Liver (tissue), 9 donors: Measurements from ENCODE around the gene DDX1. TPM values are rescaled to one million over a fixed set of nuclear protein-coding genes. Genes with fewer than 3 reads are reported as not detected.

Source experiments
- DNase-seq: peaks from one replicate; pipeline ENCODE4 v3.0.0-alpha.2; 2017; ENCODE audit warnings: low spot score
- H3K27ac ChIP-seq, 2 donors: one replicate each; pipeline ENCODE4 v1.7.0; 2013; ENCODE audit warnings: inconsistent platforms in 2 of 2, low read length in 2 of 2, control low read depth in 1 of 2, low read depth in 1 of 2, mild to moderate bottlenecking in 1 of 2
- H3K27me3 ChIP-seq, 4 donors: one replicate each; pipeline versions ENCODE4 v1.6.1 to v1.7.0; 2013; ENCODE audit warnings: low read length in 3 of 4, inconsistent platforms in 1 of 4, mild to moderate bottlenecking in 1 of 4, moderate library complexity in 1 of 4; ENCODE audit not compliant: control insufficient read depth in 4 of 4, insufficient read depth in 4 of 4
- H3K36me3 ChIP-seq, 4 donors: one replicate each; pipeline versions ENCODE4 v1.6.1 to v1.7.0; 2013; ENCODE audit warnings: low read length in 3 of 4, mild to moderate bottlenecking in 3 of 4, low read depth in 1 of 4, moderate library complexity in 1 of 4; ENCODE audit not compliant: control insufficient read depth in 4 of 4, insufficient read depth in 3 of 4
- H3K4me1 ChIP-seq, 4 donors: one replicate each; pipeline versions ENCODE4 v1.6.1 to v1.7.0; 2013; ENCODE audit warnings: low read length in 3 of 4, mild to moderate bottlenecking in 3 of 4, moderate library complexity in 1 of 4; ENCODE audit not compliant: control insufficient read depth in 4 of 4, insufficient read depth in 4 of 4
- H3K4me3 ChIP-seq, 3 donors: one replicate each; pipeline versions ENCODE4 v1.6.1 to v1.7.0; 2013; ENCODE audit warnings: low read length in 3 of 3, control low read depth in 1 of 3, low read depth in 1 of 3, mild to moderate bottlenecking in 1 of 3
- H3K9ac ChIP-seq, 2 donors: one replicate each; pipeline ENCODE4 v1.7.0; 2013; ENCODE audit warnings: low read length in 2 of 2, mild to moderate bottlenecking in 2 of 2, moderate library complexity in 2 of 2, control low read depth in 1 of 2, low read depth in 1 of 2
- H3K9me3 ChIP-seq, 4 donors: one replicate each; pipeline versions ENCODE4 v1.6.1 to v1.7.0; 2013; ENCODE audit warnings: low read length in 3 of 4; ENCODE audit not compliant: control insufficient read depth in 4 of 4
- CTCF ChIP-seq: fragments of 150-350 bp; IDR thresholded peaks from 2 replicates; pipeline ENCODE4 v1.5.1; 2017; ENCODE audit warnings: improper control_type of control experiment, low read depth, low read length; ENCODE audit not compliant: missing input control
- EGR1 ChIP-seq, 2 donors: IDR thresholded peaks; 2 replicates each; pipeline ENCODE4 v1.6.1; 2016 to 2018; ENCODE audit warnings: antibody characterized with exemption in 2 of 2, low read depth in 2 of 2
- FOXA1 ChIP-seq: IDR thresholded peaks from 2 replicates; pipeline ENCODE4 v1.6.1; 2016; ENCODE audit warnings: antibody characterized with exemption
- FOXA2 ChIP-seq: IDR thresholded peaks from 2 replicates; pipeline ENCODE4 v1.6.1; 2016; ENCODE audit warnings: antibody characterized with exemption
- GABPA ChIP-seq, 2 donors: IDR thresholded peaks in 1 of 2; conservative IDR thresholded peaks in 1 of 2; 2 replicates each; pipeline ENCODE4 v1.6.1; 2016; ENCODE audit warnings: antibody characterized with exemption in 2 of 2, mild to moderate bottlenecking in 1 of 2, moderate library complexity in 1 of 2
- HNF4A ChIP-seq, 2 donors: conservative IDR thresholded peaks; 2 replicates each; pipeline ENCODE4 v1.6.1; 2016; ENCODE audit warnings: antibody characterized with exemption in 2 of 2, mild to moderate bottlenecking in 2 of 2
- HNF4G ChIP-seq: IDR thresholded peaks from 2 replicates; pipeline ENCODE4 v1.6.1; 2016; ENCODE audit warnings: antibody characterized with exemption
- JUND ChIP-seq, 2 donors: IDR thresholded peaks; 2 replicates each; pipeline ENCODE4 v1.6.1; 2016; ENCODE audit warnings: antibody characterized with exemption in 2 of 2
- MAX ChIP-seq: IDR thresholded peaks from 2 replicates; pipeline ENCODE4 v1.6.1; 2016; ENCODE audit warnings: antibody characterized with exemption
- NR2F2 ChIP-seq: IDR thresholded peaks from 2 replicates; pipeline ENCODE4 v1.6.1; 2016; ENCODE audit warnings: antibody characterized with exemption
- RAD21 ChIP-seq, 2 donors: IDR thresholded peaks; 2 replicates each; pipeline ENCODE4 v1.6.1; 2016; ENCODE audit warnings: antibody characterized with exemption in 2 of 2, mild to moderate bottlenecking in 2 of 2
- REST ChIP-seq: IDR thresholded peaks from 2 replicates; pipeline ENCODE4 v1.6.1; 2016; ENCODE audit warnings: antibody characterized with exemption, mild to moderate bottlenecking
- RXRA ChIP-seq, 2 donors: IDR thresholded peaks; 2 replicates each; pipeline ENCODE4 v1.6.1; 2017 to 2018; ENCODE audit warnings: antibody characterized with exemption in 2 of 2, mild to moderate bottlenecking in 1 of 2
- SP1 ChIP-seq: IDR thresholded peaks from 2 replicates; pipeline ENCODE4 v1.6.1; 2018; ENCODE audit warnings: antibody characterized with exemption, mild to moderate bottlenecking
- TAF1 ChIP-seq: conservative IDR thresholded peaks from 2 replicates; pipeline ENCODE4 v1.6.1; 2016; ENCODE audit warnings: antibody characterized with exemption, mild to moderate bottlenecking
- YY1 ChIP-seq: IDR thresholded peaks from 2 replicates; pipeline ENCODE4 v1.6.1; 2016; ENCODE audit warnings: antibody characterized with exemption, mild to moderate bottlenecking
- WGBS: extraction: QIAGEN DNeasy Blood & Tissue Kit; methylation state at CpG from one replicate; pipeline ENCODE4 v1.1.7; 2013; 5-methylcytosine and 5-hydroxymethylcytosine counted together
- polyA plus RNA-seq, 2 donors: library from polyadenylated mRNA; stranded (reverse) in 1 of 2; unstranded in 1 of 2; fragments of 200-250 nt in 1 of 2; fragments of >200 nt in 1 of 2; fragmentation: Nextera tagmentation in 1 of 2; extraction: Ambion mirVana in 1 of 2; gene quantifications; one replicate each; pipeline versions ENCODE4 v1.2.1 to v1.2.3, GENCODE V29; 2013 to 2015
- total RNA-seq, 2 donors: library from RNA; depleted of rRNA; stranded (reverse); fragments of >200 nt; gene quantifications; one replicate each; pipeline ENCODE4 v1.2.3, GENCODE V29; 2014
- TF ChIP-seq, protein P1 (sequence below): IDR thresholded peaks from 2 replicates; pipeline ENCODE4 v1.6.1; 2016; ENCODE audit warnings: antibody characterized with exemption
- TF ChIP-seq, protein P2 (sequence below): IDR thresholded peaks from 2 replicates; pipeline ENCODE4 v1.6.1; 2016; ENCODE audit warnings: antibody characterized with exemption
- donor health status: healthy.
- donor health status: healthy.
- donor health status: healthy.
- donor health status: healthy.
- donor health status: healthy.

Gene DDX1
- total and polyA plus RNA-seq, 4 donors, result 31.7 to 43.9 (median 38.8) TPM

- Histone ChIP-seq H3K4me1 (peaks cover 4 to 15% (median 12%) of the 10 kb centered on the region in 4 donors), H3K9me3 (no peaks in the 10 kb centered on the region), H3K9ac (no peak overlapping the region), H3K36me3 (no peaks in the 10 kb centered on the region), H3K27ac (no peak overlapping the region), H3K27me3 (no peaks in the 10 kb centered on the region), H3K4me3 (no peak overlapping the region)
- 86% methylated on average over 9 of the region's 9 CpGs for WGBS
- no peak for TF ChIP-seq YY1
- no peak for TF ChIP-seq CTCF
- no peak for TF ChIP-seq HNF4G
- no peak for TF ChIP-seq FOXA1
- TF ChIP-seq HNF4A (conservative IDR thresholded peaks at IDR 0.05), result no peak
- TF ChIP-seq, protein P1, sequence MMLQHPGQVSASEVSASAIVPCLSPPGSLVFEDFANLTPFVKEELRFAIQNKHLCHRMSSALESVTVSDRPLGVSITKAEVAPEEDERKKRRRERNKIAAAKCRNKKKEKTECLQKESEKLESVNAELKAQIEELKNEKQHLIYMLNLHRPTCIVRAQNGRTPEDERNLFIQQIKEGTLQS, result no peak
- no peak for TF ChIP-seq SP1
- TF ChIP-seq MAX, result no peak
- no peak for TF ChIP-seq RAD21 (IDR thresholded peaks at IDR 0.05)
- no peak for TF ChIP-seq JUND (IDR thresholded peaks at IDR 0.05)
- no peak for TF ChIP-seq NR2F2
- no peak for TF ChIP-seq REST
- no peak for TF ChIP-seq RXRA (IDR thresholded peaks at IDR 0.05)
- TF ChIP-seq, protein P2, sequence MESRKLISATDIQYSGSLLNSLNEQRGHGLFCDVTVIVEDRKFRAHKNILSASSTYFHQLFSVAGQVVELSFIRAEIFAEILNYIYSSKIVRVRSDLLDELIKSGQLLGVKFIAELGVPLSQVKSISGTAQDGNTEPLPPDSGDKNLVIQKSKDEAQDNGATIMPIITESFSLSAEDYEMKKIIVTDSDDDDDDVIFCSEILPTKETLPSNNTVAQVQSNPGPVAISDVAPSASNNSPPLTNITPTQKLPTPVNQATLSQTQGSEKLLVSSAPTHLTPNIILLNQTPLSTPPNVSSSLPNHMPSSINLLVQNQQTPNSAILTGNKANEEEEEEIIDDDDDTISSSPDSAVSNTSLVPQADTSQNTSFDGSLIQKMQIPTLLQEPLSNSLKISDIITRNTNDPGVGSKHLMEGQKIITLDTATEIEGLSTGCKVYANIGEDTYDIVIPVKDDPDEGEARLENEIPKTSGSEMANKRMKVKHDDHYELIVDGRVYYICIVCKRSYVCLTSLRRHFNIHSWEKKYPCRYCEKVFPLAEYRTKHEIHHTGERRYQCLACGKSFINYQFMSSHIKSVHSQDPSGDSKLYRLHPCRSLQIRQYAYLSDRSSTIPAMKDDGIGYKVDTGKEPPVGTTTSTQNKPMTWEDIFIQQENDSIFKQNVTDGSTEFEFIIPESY, result no peak
- TF ChIP-seq GABPA (IDR thresholded peaks at IDR 0.05 in 1 of 2, conservative IDR thresholded peaks at IDR 0.05 in 1 of 2), result no peak
- no peak for TF ChIP-seq TAF1
- no peak for TF ChIP-seq EGR1 (IDR thresholded peaks at IDR 0.05; ENCODE audit: low read depth in 2 of 2)
- TF ChIP-seq FOXA2, result no peak
- DNase-seq, result no peak
These were observed 28.2 kb upstream of the DDX1 start for GRCh38 chr2:15563227-15564100.
